Activated CD8-positive, alpha-beta memory T cell treated with anti-CD3 and anti-CD28 coated beads, Interleukin-2, amount 50 U/mL, for 24 hours (primary cell): ENCODE results near the gene OVOL2.

Experiments
- DNase-seq: peaks from one replicate; pipeline ENCODE4 v3.0.0-alpha.2; 2020; ENCODE audit errors: extremely low read depth

OVOL2 gene

DNA sequence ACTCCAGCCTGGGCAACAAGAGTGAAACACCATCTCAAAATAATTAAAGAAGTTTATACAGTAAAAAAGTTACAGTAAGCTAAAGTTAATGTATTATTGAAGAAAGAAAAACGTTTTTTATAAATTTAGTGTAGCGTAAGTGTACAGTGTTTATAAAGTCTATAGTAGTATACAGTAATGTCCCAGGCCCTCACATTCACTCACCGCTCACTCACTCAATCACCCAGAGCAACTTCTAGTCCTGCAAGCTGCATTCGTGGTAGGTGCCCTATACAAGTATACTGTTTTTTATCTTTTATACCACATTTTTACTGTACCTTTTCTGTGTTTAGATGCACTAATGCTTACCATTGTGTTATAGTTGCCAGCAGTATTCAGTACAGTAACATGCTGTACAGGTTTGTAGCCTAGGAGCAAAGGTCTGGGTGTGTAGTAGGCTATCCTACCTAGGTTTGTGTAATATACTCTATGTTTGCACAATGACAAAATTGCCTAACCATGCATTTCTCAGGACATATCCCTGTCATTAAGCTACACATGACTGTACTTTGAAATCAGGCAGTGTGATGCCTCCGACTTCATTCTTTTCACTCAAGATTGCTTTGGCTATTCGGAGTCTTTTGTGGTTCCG, 72.2 kb downstream of the OVOL2 start:
- no peak for DNase-seq

DNA sequence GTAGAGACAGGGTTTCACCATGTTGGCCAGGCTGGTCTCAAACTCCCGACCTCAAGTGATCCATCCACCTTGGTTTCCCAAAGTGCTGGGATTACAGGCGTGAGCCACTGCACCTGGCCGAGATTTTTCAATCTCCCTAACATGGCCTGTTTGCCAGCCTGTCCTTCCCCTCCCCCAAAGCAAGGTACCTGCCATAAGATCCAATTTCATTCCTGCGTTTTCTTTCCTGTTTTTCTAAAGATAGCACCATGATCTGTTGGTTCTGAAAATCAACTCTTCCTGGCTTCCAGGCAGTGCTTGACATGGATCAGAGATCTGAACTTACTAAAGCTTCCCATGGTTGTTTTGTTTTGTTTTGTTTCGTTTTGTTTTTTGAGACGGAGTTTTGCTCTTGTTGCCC, 81.4 kb downstream of the OVOL2 start:
- no peak for DNase-seq
